ENCODE results near the gene TTI1.

TTI1 gene

GRCh38 chr20:38031957-38032356 lies 1.3 kb downstream of the TTI1 start:
- H3K4me1 ChIP-seq (ENCODE audit: control insufficient read depth in 2 of 2, insufficient read depth in 1 of 2, low read depth in 1 of 2, low read length in 2 of 2): peaks cover 9 to 13% of the 10 kb centered on the region in 2 donors
- H3K79me1 ChIP-seq (ENCODE audit: low read depth, low read length): peaks cover 19% of the 10 kb centered on the region
- no peak overlapping the region for H3K18ac ChIP-seq (ENCODE audit: low read length)
- H3K4me2 ChIP-seq (ENCODE audit: insufficient read depth, low read length, poor library complexity, severe bottlenecking): no peak overlapping the region
- no peak overlapping the region for H2BK5ac ChIP-seq (ENCODE audit: low read length)
- H4K8ac ChIP-seq (ENCODE audit: low read depth, low read length): no peak overlapping the region
- H4K91ac ChIP-seq (ENCODE audit: low read depth, low read length, poor library complexity): no peak overlapping the region
- no peak for DNase-seq (ENCODE audit: low spot score)
- no peak overlapping the region for H2BK120ac ChIP-seq (ENCODE audit: low read depth, low read length)
- no peak overlapping the region for H3K4ac ChIP-seq (ENCODE audit: low read length)
- no peaks in the 10 kb centered on the region for H3K27me3 ChIP-seq (ENCODE audit: control insufficient read depth in 3 of 3, insufficient read depth in 3 of 3, low read depth in 1 of 3, low read length in 3 of 3)
- no CpG with 5 or more reads among the region's 3 CpGs for WGBS, 2 donors (ENCODE audit: extremely low coverage in 2 of 2, insufficient read length in 2 of 2, insufficient replicate concordance in 1 of 2)
- no peak overlapping the region for H3K27ac ChIP-seq (replicated peaks; ENCODE audit: low read length)
- peaks cover 9 to 57% of the 10 kb centered on the region in 2 donors for H3K36me3 ChIP-seq (replicated peaks in 1 of 2; ENCODE audit: control insufficient read depth in 2 of 2, insufficient read depth in 2 of 2, low read length in 2 of 2)
- H2BK12ac ChIP-seq (ENCODE audit: low read length): no peak overlapping the region
- no peak overlapping the region for H2AFZ ChIP-seq (ENCODE audit: low read length)
- no peak overlapping the region for H3K23ac ChIP-seq (ENCODE audit: low read depth, low read length, poor library complexity)
- H2AK5ac ChIP-seq (ENCODE audit: low read depth, low read length): no peak overlapping the region
- H2BK15ac ChIP-seq (ENCODE audit: low read length): no peak overlapping the region
- H3K4me3 ChIP-seq (ENCODE audit: low read length in 2 of 2): peak overlapping the region in 1 of 2 donors; percentile 78
- H3K14ac ChIP-seq (ENCODE audit: low read length): no peak overlapping the region
- no peak overlapping the region for H3K9ac ChIP-seq (ENCODE audit: low read depth, low read length, poor library complexity)
- H3K9me3 ChIP-seq (replicated peaks in 1 of 2; ENCODE audit: control insufficient read depth in 2 of 2, insufficient read depth in 1 of 2, low read depth in 1 of 2, low read length in 2 of 2): peaks cover 0 to 8% of the 10 kb centered on the region in 2 donors

- peaks cover 4 to 10% of the 10 kb centered on the region in 2 donors for H3K4me1 ChIP-seq (ENCODE audit: control insufficient read depth in 2 of 2, insufficient read depth in 1 of 2, low read depth in 1 of 2, low read length in 2 of 2)
- H3K36me3 ChIP-seq (replicated peaks in 1 of 2; ENCODE audit: control insufficient read depth in 2 of 2, insufficient read depth in 2 of 2, low read length in 2 of 2): peaks cover 3 to 56% of the 10 kb centered on the region in 2 donors
- no peak overlapping the region for H2AK5ac ChIP-seq (ENCODE audit: low read depth, low read length)
- no peak overlapping the region for H3K9ac ChIP-seq (ENCODE audit: low read depth, low read length, poor library complexity)
- no peak overlapping the region for H3K4ac ChIP-seq (ENCODE audit: low read length)
- H2AFZ ChIP-seq (ENCODE audit: low read length): no peak overlapping the region
- no peak overlapping the region for H4K8ac ChIP-seq (ENCODE audit: low read depth, low read length)
- peaks cover 0 to 8% of the 10 kb centered on the region in 2 donors for H3K9me3 ChIP-seq (replicated peaks in 1 of 2; ENCODE audit: control insufficient read depth in 2 of 2, insufficient read depth in 1 of 2, low read depth in 1 of 2, low read length in 2 of 2)
- H2BK15ac ChIP-seq (ENCODE audit: low read length): no peak overlapping the region
- H4K91ac ChIP-seq (ENCODE audit: low read depth, low read length, poor library complexity): no peak overlapping the region
- H3K14ac ChIP-seq (ENCODE audit: low read length): no peak overlapping the region
- H3K18ac ChIP-seq (ENCODE audit: low read length): no peak overlapping the region
- no peak overlapping the region for H3K4me3 ChIP-seq (ENCODE audit: low read length in 2 of 2)
- WGBS, 2 donors (ENCODE audit: extremely low coverage in 2 of 2, insufficient read length in 2 of 2, insufficient replicate concordance in 1 of 2): no CpG with 5 or more reads among the region's 3 CpGs
- no peak overlapping the region for H2BK120ac ChIP-seq (ENCODE audit: low read depth, low read length)
- H3K27me3 ChIP-seq (ENCODE audit: control insufficient read depth in 3 of 3, insufficient read depth in 3 of 3, low read depth in 1 of 3, low read length in 3 of 3): no peaks in the 10 kb centered on the region
- DNase-seq (ENCODE audit: low spot score): no peak
- H3K23ac ChIP-seq (ENCODE audit: low read depth, low read length, poor library complexity): no peak overlapping the region
- peaks cover 15% of the 10 kb centered on the region for H3K79me1 ChIP-seq (ENCODE audit: low read depth, low read length)
- H3K4me2 ChIP-seq (ENCODE audit: insufficient read depth, low read length, poor library complexity, severe bottlenecking): no peak overlapping the region
- no peak overlapping the region for H2BK12ac ChIP-seq (ENCODE audit: low read length)
- H3K27ac ChIP-seq (replicated peaks; ENCODE audit: low read length): no peak overlapping the region
- no peak overlapping the region for H2BK5ac ChIP-seq (ENCODE audit: low read length)
Measured at GRCh38 chr20:38029453-38029852, 3.8 kb downstream of the TTI1 start.

- Histone ChIP-seq H3K14ac (ENCODE audit: low read length) (no peak overlapping the region), H2BK15ac (ENCODE audit: low read length) (no peak overlapping the region), H3K4me2 (ENCODE audit: insufficient read depth, low read length, poor library complexity, severe bottlenecking) (no peak overlapping the region), H4K91ac (ENCODE audit: low read depth, low read length, poor library complexity) (no peak overlapping the region), H3K4me1 (ENCODE audit: control insufficient read depth in 2 of 2, insufficient read depth in 1 of 2, low read depth in 1 of 2, low read length in 2 of 2) (no peaks in the 10 kb centered on the region), H3K36me3 (replicated peaks in 1 of 2; ENCODE audit: control insufficient read depth in 2 of 2, insufficient read depth in 2 of 2, low read length in 2 of 2) (peaks cover 3 to 58% of the 10 kb centered on the region in 2 donors), H3K4ac (ENCODE audit: low read length) (no peak overlapping the region), H3K9me3 (replicated peaks in 1 of 2; ENCODE audit: control insufficient read depth in 2 of 2, insufficient read depth in 1 of 2, low read depth in 1 of 2, low read length in 2 of 2) (peaks cover 0 to 5% of the 10 kb centered on the region in 2 donors), H3K4me3 (ENCODE audit: low read length in 2 of 2) (peak overlapping the region in 1 of 2 donors; percentile 2), H2BK5ac (ENCODE audit: low read length) (no peak overlapping the region), H3K23ac (ENCODE audit: low read depth, low read length, poor library complexity) (no peak overlapping the region), H2AFZ (ENCODE audit: low read length) (no peak overlapping the region), H2BK120ac (ENCODE audit: low read depth, low read length) (no peak overlapping the region), H3K9ac (ENCODE audit: low read depth, low read length, poor library complexity) (no peak overlapping the region), H3K27me3 (ENCODE audit: control insufficient read depth in 3 of 3, insufficient read depth in 3 of 3, low read depth in 1 of 3, low read length in 3 of 3) (no peaks in the 10 kb centered on the region), H3K27ac (replicated peaks; ENCODE audit: low read length) (no peak overlapping the region), H2BK12ac (ENCODE audit: low read length) (no peak overlapping the region), H3K79me1 (ENCODE audit: low read depth, low read length) (peaks cover 10% of the 10 kb centered on the region), H2AK5ac (ENCODE audit: low read depth, low read length) (no peak overlapping the region), H4K8ac (ENCODE audit: low read depth, low read length) (no peak overlapping the region), H3K18ac (ENCODE audit: low read length) (no peak overlapping the region)
- WGBS, 2 donors (ENCODE audit: extremely low coverage in 2 of 2, insufficient read length in 2 of 2, insufficient replicate concordance in 1 of 2): no CpG with 5 or more reads among the region's 5 CpGs
- no peak for DNase-seq (ENCODE audit: low spot score)
Measured at GRCh38 chr20:38024496-38024895, 8.8 kb downstream of the TTI1 start.

- Histone ChIP-seq H2AK5ac (ENCODE audit: low read depth, low read length) (no peak overlapping the region), H3K27ac (replicated peaks; ENCODE audit: low read length) (no peak overlapping the region), H2BK15ac (ENCODE audit: low read length) (no peak overlapping the region), H3K9ac (ENCODE audit: low read depth, low read length, poor library complexity) (no peak overlapping the region), H3K36me3 (replicated peaks in 1 of 2; ENCODE audit: control insufficient read depth in 2 of 2, insufficient read depth in 2 of 2, low read length in 2 of 2) (peaks cover 6 to 60% of the 10 kb centered on the region in 2 donors), H3K4me2 (ENCODE audit: insufficient read depth, low read length, poor library complexity, severe bottlenecking) (no peak overlapping the region), H3K23ac (ENCODE audit: low read depth, low read length, poor library complexity) (no peak overlapping the region), H3K18ac (ENCODE audit: low read length) (no peak overlapping the region), H3K27me3 (ENCODE audit: control insufficient read depth in 3 of 3, insufficient read depth in 3 of 3, low read depth in 1 of 3, low read length in 3 of 3) (no peaks in the 10 kb centered on the region), H2BK12ac (ENCODE audit: low read length) (no peak overlapping the region), H3K79me1 (ENCODE audit: low read depth, low read length) (peaks cover 7% of the 10 kb centered on the region), H3K4ac (ENCODE audit: low read length) (no peak overlapping the region), H3K14ac (ENCODE audit: low read length) (no peak overlapping the region), H2BK5ac (ENCODE audit: low read length) (no peak overlapping the region), H2AFZ (ENCODE audit: low read length) (no peak overlapping the region), H4K8ac (ENCODE audit: low read depth, low read length) (no peak overlapping the region), H3K9me3 (replicated peaks in 1 of 2; ENCODE audit: control insufficient read depth in 2 of 2, insufficient read depth in 1 of 2, low read depth in 1 of 2, low read length in 2 of 2) (peaks cover 2 to 14% of the 10 kb centered on the region in 2 donors), H2BK120ac (ENCODE audit: low read depth, low read length) (no peak overlapping the region), H4K91ac (ENCODE audit: low read depth, low read length, poor library complexity) (no peak overlapping the region), H3K4me1 (ENCODE audit: control insufficient read depth in 2 of 2, insufficient read depth in 1 of 2, low read depth in 1 of 2, low read length in 2 of 2) (no peaks in the 10 kb centered on the region), H3K4me3 (ENCODE audit: low read length in 2 of 2) (no peak overlapping the region)
- no peak for DNase-seq (ENCODE audit: low spot score)
- no CpG with 5 or more reads among the region's 5 CpGs for WGBS, 2 donors (ENCODE audit: extremely low coverage in 2 of 2, insufficient read length in 2 of 2, insufficient replicate concordance in 1 of 2)
Measured at GRCh38 chr20:38023181-38024001, 9.9 kb downstream of the TTI1 start.

Data from neuronal stem cell (in vitro differentiated cells).